GM06990 (cell line): Measurements from ENCODE around the gene LHFPL3.

Experiments used
- DNase-seq: peaks from one replicate; pipeline ENCODE4 v3.0.0-alpha.2; 2011; ENCODE audit not compliant: insufficient read length; ENCODE audit errors: extremely low read depth
- H3K27me3 ChIP-seq: replicated peaks from 2 replicates; pipeline ENCODE4 v1.6.0; 2011; ENCODE audit warnings: low read length; ENCODE audit not compliant: control insufficient read depth, insufficient read depth
- H3K36me3 ChIP-seq: 2 replicates; pipeline ENCODE4 v1.5.1; 2011; ENCODE audit warnings: low read length; ENCODE audit not compliant: control insufficient read depth, insufficient read depth
- H3K4me3 ChIP-seq: replicated peaks from 2 replicates; pipeline ENCODE4 v1.5.1; 2011; ENCODE audit warnings: low read depth, mild to moderate bottlenecking, control low read depth, low read length
- TF ChIP-seq, protein P1 (sequence below): IDR thresholded peaks from 2 replicates; pipeline ENCODE4 v1.5.1; 2011; ENCODE audit warnings: low read length, control low read depth, mild to moderate bottlenecking, inconsistent platforms; ENCODE audit not compliant: insufficient read depth, poor library complexity, severe bottlenecking

Gene LHFPL3

GRCh38 chr7:104790440-104790839 is 462.0 kb downstream of the LHFPL3 start:
- H3K36me3 ChIP-seq = no peaks in the 10 kb centered on the region
- H3K27me3 ChIP-seq = no peaks in the 10 kb centered on the region; the same call in 1 of the 2 replicates
- H3K4me3 ChIP-seq = no peak overlapping the region
- TF ChIP-seq, protein P1, sequence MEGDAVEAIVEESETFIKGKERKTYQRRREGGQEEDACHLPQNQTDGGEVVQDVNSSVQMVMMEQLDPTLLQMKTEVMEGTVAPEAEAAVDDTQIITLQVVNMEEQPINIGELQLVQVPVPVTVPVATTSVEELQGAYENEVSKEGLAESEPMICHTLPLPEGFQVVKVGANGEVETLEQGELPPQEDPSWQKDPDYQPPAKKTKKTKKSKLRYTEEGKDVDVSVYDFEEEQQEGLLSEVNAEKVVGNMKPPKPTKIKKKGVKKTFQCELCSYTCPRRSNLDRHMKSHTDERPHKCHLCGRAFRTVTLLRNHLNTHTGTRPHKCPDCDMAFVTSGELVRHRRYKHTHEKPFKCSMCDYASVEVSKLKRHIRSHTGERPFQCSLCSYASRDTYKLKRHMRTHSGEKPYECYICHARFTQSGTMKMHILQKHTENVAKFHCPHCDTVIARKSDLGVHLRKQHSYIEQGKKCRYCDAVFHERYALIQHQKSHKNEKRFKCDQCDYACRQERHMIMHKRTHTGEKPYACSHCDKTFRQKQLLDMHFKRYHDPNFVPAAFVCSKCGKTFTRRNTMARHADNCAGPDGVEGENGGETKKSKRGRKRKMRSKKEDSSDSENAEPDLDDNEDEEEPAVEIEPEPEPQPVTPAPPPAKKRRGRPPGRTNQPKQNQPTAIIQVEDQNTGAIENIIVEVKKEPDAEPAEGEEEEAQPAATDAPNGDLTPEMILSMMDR = no peak
- no peak for DNase-seq

- H3K27me3 ChIP-seq = no peaks in the 10 kb centered on the region; the same call in 1 of the 2 replicates
- H3K4me3 ChIP-seq = no peak overlapping the region
- no peaks in the 10 kb centered on the region for H3K36me3 ChIP-seq
- no peak for DNase-seq
- TF ChIP-seq, protein P1 = no peak
Observed at GRCh38 chr7:104791080-104791479, 462.7 kb downstream of the LHFPL3 start.

GRCh38 chr7:104793066-104793465 is 464.7 kb downstream of the LHFPL3 start:
- no peaks in the 10 kb centered on the region for H3K36me3 ChIP-seq
- TF ChIP-seq, protein P1 = no peak
- DNase-seq = no peak
- H3K27me3 ChIP-seq = no peaks in the 10 kb centered on the region; the same call in 1 of the 2 replicates
- H3K4me3 ChIP-seq = no peak overlapping the region

DNA sequence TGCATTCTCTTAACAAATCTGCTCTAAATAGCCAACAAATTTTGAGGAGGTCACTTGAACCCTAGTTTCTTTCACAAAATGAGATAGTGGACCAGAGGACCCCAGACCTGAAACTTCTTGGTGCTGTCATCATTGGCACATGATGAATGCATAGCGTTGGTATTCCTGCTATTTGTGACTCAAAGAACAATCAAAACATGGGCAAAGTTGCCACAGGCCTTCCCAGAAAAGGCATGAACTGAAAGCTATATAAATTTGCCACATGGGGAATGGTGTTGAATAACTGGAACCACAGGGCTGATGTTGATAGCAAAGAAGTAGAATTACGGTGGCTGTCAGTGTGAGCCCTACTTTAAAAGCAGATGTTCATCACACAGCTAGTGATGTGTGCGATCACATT is 465.8 kb downstream of the LHFPL3 start:
- Histone ChIP-seq H3K36me3 (no peaks in the 10 kb centered on the region), H3K4me3 (no peak overlapping the region), H3K27me3 (no peaks in the 10 kb centered on the region; the same call in 1 of the 2 replicates)
- no peak for DNase-seq
- TF ChIP-seq, protein P1 = no peak

GRCh38 chr7:104794589-104794988 is 466.2 kb downstream of the LHFPL3 start:
- Histone ChIP-seq H3K36me3 (no peaks in the 10 kb centered on the region), H3K4me3 (no peak overlapping the region), H3K27me3 (no peaks in the 10 kb centered on the region; the same call in 1 of the 2 replicates)
- DNase-seq = no peak
- TF ChIP-seq, protein P1 = no peak

- Histone ChIP-seq H3K27me3 (no peaks in the 10 kb centered on the region; the same call in 1 of the 2 replicates), H3K4me3 (no peak overlapping the region), H3K36me3 (no peaks in the 10 kb centered on the region)
- no peak for DNase-seq
- TF ChIP-seq, protein P1 = no peak
Observed at GRCh38 chr7:104795086-104795485, 466.7 kb downstream of the LHFPL3 start.
